Ectodermal cell (in vitro differentiated cells): Measurements from ENCODE around the gene LCE1F.

ENCODE experiments used
- H3K27ac ChIP-seq: 2 replicates; pipeline ENCODE4 v1.7.0; 2013; ENCODE audit warnings: mild to moderate bottlenecking, low read depth, low read length; ENCODE audit not compliant: insufficient read depth, poor library complexity, severe bottlenecking
- H3K27me3 ChIP-seq: 2 replicates; pipeline ENCODE4 v1.7.0; 2013; ENCODE audit warnings: mild to moderate bottlenecking, low read length; ENCODE audit not compliant: insufficient read depth, control insufficient read depth, poor library complexity, severe bottlenecking
- H3K36me3 ChIP-seq: one replicate; pipeline ENCODE4 v1.7.0; 2013; ENCODE audit warnings: low read length; ENCODE audit not compliant: control insufficient read depth, insufficient read depth
- H3K4me1 ChIP-seq: one replicate; pipeline ENCODE4 v1.7.0; 2013; ENCODE audit warnings: low read length; ENCODE audit not compliant: control insufficient read depth, insufficient read depth
- H3K4me3 ChIP-seq: 2 replicates; pipeline ENCODE4 v1.7.0; 2013; ENCODE audit warnings: low read depth, low read length, control low read depth; ENCODE audit not compliant: insufficient read depth
- H3K9me3 ChIP-seq: 2 replicates; pipeline ENCODE4 v1.7.0; 2013; ENCODE audit warnings: mild to moderate bottlenecking, low read length, moderate library complexity; ENCODE audit not compliant: control insufficient read depth
- WGBS, 2 experiments: methylation state at CpG; one replicate each; pipeline ENCODE4 v1.1.7; 2013; ENCODE audit warnings: missing lambda C conversion rate in 2 of 2; 5-methylcytosine and 5-hydroxymethylcytosine counted together

Gene LCE1F

DNA sequence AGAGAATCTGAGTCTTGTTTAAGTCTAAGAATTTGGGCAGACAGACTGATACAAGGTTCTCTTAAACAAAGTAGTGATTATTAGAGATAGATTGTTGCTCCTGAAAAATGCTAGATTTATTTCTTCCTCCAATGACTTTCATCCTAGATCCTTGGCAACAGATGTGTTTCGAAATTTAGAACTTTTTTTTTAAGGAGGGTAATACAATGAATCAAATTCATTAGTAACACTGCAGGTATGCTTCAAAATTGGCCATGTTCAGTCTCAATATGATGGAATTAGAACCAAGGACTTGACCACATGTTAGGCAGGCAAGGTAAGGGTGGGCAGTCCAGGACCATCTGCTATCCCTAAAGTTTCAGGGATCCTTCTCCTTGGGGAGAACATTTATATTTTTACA lies 4.5 kb upstream of the LCE1F start:
- H3K27ac ChIP-seq = no peak overlapping the region
- H3K9me3 ChIP-seq = peaks cover 10% of the 10 kb centered on the region
- no peaks in the 10 kb centered on the region for H3K36me3 ChIP-seq
- no peak overlapping the region for H3K4me3 ChIP-seq
- H3K27me3 ChIP-seq = no peaks in the 10 kb centered on the region
- H3K4me1 ChIP-seq = no peaks in the 10 kb centered on the region
- WGBS, 2 experiments = 38% methylated on average over 1 of the region's 1 CpG; no CpG with 5 or more reads in 1 of the 2 experiments

GRCh38 chr1:152776361-152776760 lies 1.4 kb downstream of the LCE1F start:
- Histone ChIP-seq H3K27me3 (no peaks in the 10 kb centered on the region), H3K27ac (no peak overlapping the region), H3K36me3 (no peaks in the 10 kb centered on the region), H3K4me3 (no peak overlapping the region), H3K9me3 (peaks cover 13% of the 10 kb centered on the region), H3K4me1 (no peaks in the 10 kb centered on the region)
- WGBS, 2 experiments = 78 to 81% methylated on average over 11 of the region's 11 CpGs

GRCh38 chr1:152777510-152778137 lies 2.7 kb downstream of the LCE1F start:
- Histone ChIP-seq H3K36me3 (no peaks in the 10 kb centered on the region), H3K27me3 (no peaks in the 10 kb centered on the region), H3K27ac (no peak overlapping the region), H3K9me3 (peaks cover 13% of the 10 kb centered on the region), H3K4me3 (no peak overlapping the region), H3K4me1 (no peaks in the 10 kb centered on the region)
- 66 to 83% methylated on average over 4 of the region's 4 CpGs for WGBS, 2 experiments

- no peaks in the 10 kb centered on the region for H3K36me3 ChIP-seq
- H3K27ac ChIP-seq = no peak overlapping the region
- no peaks in the 10 kb centered on the region for H3K27me3 ChIP-seq
- H3K9me3 ChIP-seq = peaks cover 15% of the 10 kb centered on the region
- no peaks in the 10 kb centered on the region for H3K4me1 ChIP-seq
- no peak overlapping the region for H3K4me3 ChIP-seq
- 62 to 79% methylated on average over 2 of the region's 2 CpGs for WGBS, 2 experiments
Observed at GRCh38 chr1:152783095-152783494, 8.2 kb downstream of the LCE1F start.

DNA sequence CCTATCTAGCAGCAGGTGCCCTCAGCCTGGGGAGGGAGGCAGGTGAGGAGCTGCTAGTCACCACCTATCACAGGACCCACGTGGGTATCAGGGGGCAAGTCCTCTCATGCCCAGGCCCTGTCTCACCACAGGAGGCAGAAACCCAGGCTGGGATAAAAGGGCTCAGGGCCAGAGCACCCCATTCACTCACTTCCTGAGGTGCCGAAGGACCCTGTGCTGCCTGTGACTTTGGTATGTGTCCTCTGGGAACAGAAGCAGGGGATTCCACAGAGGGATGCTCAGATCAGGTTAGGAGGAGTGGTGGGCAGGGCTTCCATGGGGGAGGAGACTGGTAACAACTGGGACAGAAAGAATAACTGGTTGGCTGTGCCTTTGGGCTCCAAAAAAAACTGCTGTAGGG lies 11.1 kb downstream of the LCE1F start, which contains the start of gene LCE1E:
LCE1E (plus strand) TSS at position 181 of the 400 bp plus-strand sequence. CDS start 1,043 bp downstream, outside the sequence.
- Histone ChIP-seq H3K27ac (no peak within 1 kb of the TSS), H3K27me3 (no peaks in the 10 kb centered on the region), H3K4me1 (no peaks in the 10 kb centered on the region), H3K36me3 (no peaks in the 10 kb centered on the region), H3K4me3 (no peak within 1 kb of the TSS), H3K9me3 (peaks cover 7% of the 10 kb centered on the region)
- WGBS, 2 experiments = 44 to 48% methylated on average over 2 of the region's 2 CpGs

GRCh38 chr1:152795686-152796085 lies 20.7 kb downstream of the LCE1F start:
- Histone ChIP-seq H3K27me3 (no peaks in the 10 kb centered on the region), H3K4me1 (no peaks in the 10 kb centered on the region), H3K4me3 (no peak overlapping the region), H3K36me3 (no peaks in the 10 kb centered on the region), H3K27ac (no peak overlapping the region), H3K9me3 (peaks cover 4% of the 10 kb centered on the region)
- 54 to 61% methylated on average over 4 of the region's 4 CpGs for WGBS, 2 experiments

- 15 to 31% methylated on average over 2 to 3 of the region's 3 CpGs for WGBS, 2 experiments
- H3K4me3 ChIP-seq = no peak within 1 kb of the TSS
- no peaks in the 10 kb centered on the region for H3K4me1 ChIP-seq
- H3K9me3 ChIP-seq = peaks cover 4% of the 10 kb centered on the region
- H3K36me3 ChIP-seq = no peaks in the 10 kb centered on the region
- H3K27ac ChIP-seq = no peak within 1 kb of the TSS
- H3K27me3 ChIP-seq = no peaks in the 10 kb centered on the region
Observed at GRCh38 chr1:152796421-152796820, 21.5 kb downstream of the LCE1F start, which contains the start of gene LCE1D. Gene LCE1D (plus strand): TSS chr1:152796721. CDS start chr1:152797795, 1,074 bp downstream.

- WGBS, 2 experiments = 64 to 79% methylated on average over 1 of the region's 1 CpG
- Histone ChIP-seq H3K27me3 (no peaks in the 10 kb centered on the region), H3K4me3 (no peak overlapping the region), H3K4me1 (no peaks in the 10 kb centered on the region), H3K9me3 (peaks cover 7% of the 10 kb centered on the region), H3K27ac (no peak overlapping the region), H3K36me3 (no peaks in the 10 kb centered on the region)
Observed at GRCh38 chr1:152801333-152801732, 26.4 kb downstream of the LCE1F start.

DNA sequence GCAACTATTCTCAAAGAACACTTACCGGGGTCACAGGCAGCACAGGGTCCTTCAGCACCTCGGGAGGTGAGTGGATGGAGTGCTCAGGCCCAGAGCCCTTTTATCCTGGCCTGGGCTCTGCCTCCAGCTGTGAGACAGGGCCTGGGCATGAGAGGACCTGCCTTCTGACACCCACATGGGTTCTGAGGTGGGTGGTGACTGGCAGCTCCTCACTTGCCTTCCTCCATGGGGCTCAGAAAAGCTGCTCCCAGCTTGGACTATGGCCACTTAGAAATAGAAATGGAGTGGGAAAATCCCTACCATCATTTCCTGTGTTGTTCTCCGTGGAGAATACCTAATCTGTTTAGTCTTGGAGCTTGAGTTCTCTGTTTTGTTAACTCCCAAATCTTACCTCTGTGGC lies 31.6 kb downstream of the LCE1F start, which contains the start of gene LCE1C:
LCE1C (minus strand) TSS at position 76 of the 400 bp plus-strand sequence. CDS start 1,173 bp downstream, outside the sequence.
- Histone ChIP-seq H3K9me3 (peaks cover 9% of the 10 kb centered on the region), H3K27ac (no peak within 1 kb of the TSS), H3K4me3 (no peak within 1 kb of the TSS), H3K4me1 (no peaks in the 10 kb centered on the region), H3K27me3 (no peaks in the 10 kb centered on the region), H3K36me3 (no peaks in the 10 kb centered on the region)
- 45 to 56% methylated on average over 3 of the region's 3 CpGs for WGBS, 2 experiments

DNA sequence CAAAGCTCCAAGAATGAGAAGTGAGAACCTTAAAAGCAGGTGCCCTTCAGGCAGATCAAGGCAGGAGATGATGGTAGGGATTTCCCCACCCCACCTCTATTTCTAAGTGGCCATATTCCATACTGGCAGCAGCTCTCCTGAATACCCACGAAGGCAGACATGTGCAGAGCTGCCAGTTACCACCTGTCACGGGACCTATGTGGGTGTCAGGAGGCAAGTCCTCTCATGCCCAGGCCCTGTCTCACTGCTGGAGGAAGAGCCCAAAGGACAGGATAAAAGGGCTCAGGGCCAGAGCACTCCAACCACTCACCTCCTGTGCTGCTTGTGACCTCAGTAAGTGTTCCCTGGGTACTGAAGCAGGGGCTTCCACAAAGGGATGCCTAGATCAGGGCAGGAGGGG lies 36.1 kb downstream of the LCE1F start:
- Histone ChIP-seq H3K27ac (no peak overlapping the region), H3K4me3 (no peak overlapping the region), H3K27me3 (no peaks in the 10 kb centered on the region), H3K36me3 (no peaks in the 10 kb centered on the region), H3K4me1 (no peaks in the 10 kb centered on the region), H3K9me3 (peaks cover 11% of the 10 kb centered on the region)
- 43 to 50% methylated on average over 2 of the region's 2 CpGs for WGBS, 2 experiments
